Fibroblast of mammary gland (primary cell): ENCODE results near the gene SAA1.

Experiments
- DNase-seq: peaks from one replicate; pipeline ENCODE4 v3.0.0-alpha.2; 2010; ENCODE audit warnings: low read depth
- H3K4me3 ChIP-seq: 2 replicates; pipeline ENCODE4 v1.5.1; 2011; ENCODE audit warnings: low read depth, mild to moderate bottlenecking, low read length, moderate library complexity; ENCODE audit not compliant: control insufficient read depth
- CTCF ChIP-seq: conservative IDR thresholded peaks from 2 replicates; pipeline ENCODE4 v1.5.1; 2011; ENCODE audit warnings: low read depth, low read length, inconsistent platforms; ENCODE audit not compliant: control insufficient read depth, insufficient read depth

SAA1 gene

DNA sequence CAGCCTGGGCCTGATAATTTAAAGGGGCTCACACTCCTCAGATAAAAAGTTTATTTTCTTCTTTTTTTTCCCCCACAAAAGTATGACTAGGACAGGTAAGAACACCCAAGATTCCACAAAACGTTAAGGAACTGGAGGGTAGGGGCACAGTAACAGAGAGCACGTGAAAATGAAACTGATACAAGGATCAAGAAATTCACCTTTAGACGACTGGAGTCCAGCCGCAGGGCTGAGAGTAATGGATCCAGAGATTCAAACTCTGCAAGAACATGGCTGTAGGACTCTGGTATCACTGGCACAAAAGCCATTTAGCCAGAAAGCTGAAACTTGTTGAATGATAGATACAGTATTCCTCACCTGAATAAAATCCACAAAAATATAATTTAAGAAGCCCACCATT, 51.5 kb downstream of the SAA1 start:
- no peak for TF ChIP-seq CTCF
- H3K4me3 ChIP-seq = no peak overlapping the region
- no peak for DNase-seq
